ENCODE measurements around the gene MAP1A. TPM values are rescaled to one million over a fixed set of nuclear protein-coding genes. Genes with fewer than 3 reads are reported as not detected.

MAP1A gene
- total RNA-seq, 2 donors from 2014 or later, result 0.66 to 1.1 TPM

- Mint-ChIP-seq H3K27ac (no peak overlapping the region), H3K27me3 (ENCODE audit: insufficient read depth) (peaks cover 72% of the 10 kb centered on the region), H3K9me3 (no peaks in the 10 kb centered on the region), H3K4me3 (no peak overlapping the region), H3K4me1 (peaks cover 11% of the 10 kb centered on the region), H3K36me3 (ENCODE audit: low read depth) (no peaks in the 10 kb centered on the region)
- Histone ChIP-seq H3K36me3 (ENCODE audit: control insufficient read depth, insufficient read depth, low read length) (no peaks in the 10 kb centered on the region), H3K4me1 (ENCODE audit: control insufficient read depth, insufficient read depth, low read length) (no peaks in the 10 kb centered on the region), H3K9ac (ENCODE audit: extremely low read depth, low read length, poor library complexity, severe bottlenecking) (no peak overlapping the region), H3K9me3 (ENCODE audit: control insufficient read depth, low read length) (no peaks in the 10 kb centered on the region), H3K4me3 (ENCODE audit: low read length) (no peak overlapping the region), H3K27me3 (ENCODE audit: control insufficient read depth, insufficient read depth, low read length, poor library complexity, severe bottlenecking) (peaks cover 15% of the 10 kb centered on the region), H3K27ac (ENCODE audit: low read depth, low read length) (no peak overlapping the region)
- WGBS, 2 experiments (ENCODE audit: insufficient coverage in 1 of 2, insufficient read length in 1 of 2), result 85 to 87% methylated on average over 3 to 11 of the region's 11 CpGs
- no peak for TF ChIP-seq CTCF (conservative IDR thresholded peaks at IDR 0.05)
- no peak for DNase-seq
Measured at GRCh38 chr15:43528542-43529007, 11.2 kb downstream of the MAP1A start.

- Mint-ChIP-seq H3K9me3 (no peaks in the 10 kb centered on the region), H3K27ac (no peak overlapping the region), H3K27me3 (ENCODE audit: insufficient read depth) (peaks cover 67% of the 10 kb centered on the region), H3K36me3 (ENCODE audit: low read depth) (no peaks in the 10 kb centered on the region), H3K4me1 (peaks cover 11% of the 10 kb centered on the region), H3K4me3 (no peak overlapping the region)
- H3K9ac ChIP-seq (ENCODE audit: extremely low read depth, low read length, poor library complexity, severe bottlenecking), result no peak overlapping the region
- no peak overlapping the region for H3K27ac ChIP-seq (ENCODE audit: low read depth, low read length)
- no peak overlapping the region for H3K4me3 ChIP-seq (ENCODE audit: low read length)
- H3K4me1 ChIP-seq (ENCODE audit: control insufficient read depth, insufficient read depth, low read length), result no peaks in the 10 kb centered on the region
- WGBS, 2 experiments (ENCODE audit: insufficient coverage in 1 of 2, insufficient read length in 1 of 2), result 93% methylated on average over 10 to 15 of the region's 15 CpGs
- no peak for DNase-seq
- H3K36me3 ChIP-seq (ENCODE audit: control insufficient read depth, insufficient read depth, low read length), result no peaks in the 10 kb centered on the region
- TF ChIP-seq CTCF (conservative IDR thresholded peaks at IDR 0.05), result no peak
- peaks cover 9% of the 10 kb centered on the region for H3K27me3 ChIP-seq (ENCODE audit: control insufficient read depth, insufficient read depth, low read length, poor library complexity, severe bottlenecking)
- no peaks in the 10 kb centered on the region for H3K9me3 ChIP-seq (ENCODE audit: control insufficient read depth, low read length)
Measured at GRCh38 chr15:43529141-43529540, 11.7 kb downstream of the MAP1A start.

- Mint-ChIP-seq H3K9me3 (no peaks in the 10 kb centered on the region), H3K36me3 (ENCODE audit: low read depth) (no peaks in the 10 kb centered on the region), H3K27ac (no peak overlapping the region), H3K4me3 (no peak overlapping the region), H3K4me1 (peaks cover 11% of the 10 kb centered on the region), H3K27me3 (ENCODE audit: insufficient read depth) (peaks cover 60% of the 10 kb centered on the region)
- H3K4me1 ChIP-seq (ENCODE audit: control insufficient read depth, insufficient read depth, low read length), result no peaks in the 10 kb centered on the region
- no peak overlapping the region for H3K27ac ChIP-seq (ENCODE audit: low read depth, low read length)
- H3K9me3 ChIP-seq (ENCODE audit: control insufficient read depth, low read length), result no peaks in the 10 kb centered on the region
- no peak overlapping the region for H3K9ac ChIP-seq (ENCODE audit: extremely low read depth, low read length, poor library complexity, severe bottlenecking)
- no peak for TF ChIP-seq CTCF (conservative IDR thresholded peaks at IDR 0.05)
- 89 to 97% methylated on average over 6 to 11 of the region's 12 CpGs for WGBS, 2 experiments (ENCODE audit: insufficient coverage in 1 of 2, insufficient read length in 1 of 2)
- H3K36me3 ChIP-seq (ENCODE audit: control insufficient read depth, insufficient read depth, low read length), result no peaks in the 10 kb centered on the region
- no peak for DNase-seq
- H3K4me3 ChIP-seq (ENCODE audit: low read length), result no peak overlapping the region
- peaks cover 6% of the 10 kb centered on the region for H3K27me3 ChIP-seq (ENCODE audit: control insufficient read depth, insufficient read depth, low read length, poor library complexity, severe bottlenecking)
Measured at GRCh38 chr15:43529587-43530345, 12.4 kb downstream of the MAP1A start.

Data from endodermal cell (in vitro differentiated cells).